Skeletal muscle tissue (tissue), 4 donors: ENCODE results near the gene ELOVL5. TPM values are rescaled to one million over a fixed set of nuclear protein-coding genes. Genes with fewer than 3 reads are reported as not detected.
A peak's percentile ranks its signal among the peaks of the same experiment; 100 is the strongest.
"Not testable (repeated sequence)": the region's sequence is repeated elsewhere in the genome, so short reads cannot be mapped to it uniquely, and the experiment has no call there.

ENCODE experiments used
- H3K27ac ChIP-seq: one replicate; pipeline ENCODE4 v1.7.0; 2013; ENCODE audit warnings: mild to moderate bottlenecking, low read depth, low read length, inconsistent platforms
- H3K27me3 ChIP-seq, 3 donors: one replicate each; pipeline ENCODE4 v1.7.0; 2013; ENCODE audit warnings: low read length in 3 of 3; ENCODE audit not compliant: control insufficient read depth in 3 of 3, insufficient read depth in 3 of 3
- H3K36me3 ChIP-seq, 3 donors: one replicate each; pipeline ENCODE4 v1.7.0; 2013; ENCODE audit warnings: low read length in 3 of 3; ENCODE audit not compliant: control insufficient read depth in 3 of 3, insufficient read depth in 3 of 3
- H3K4me1 ChIP-seq, 3 donors: one replicate each; pipeline ENCODE4 v1.7.0; 2013; ENCODE audit warnings: low read length in 3 of 3, mild to moderate bottlenecking in 3 of 3; ENCODE audit not compliant: control insufficient read depth in 3 of 3, insufficient read depth in 3 of 3
- H3K4me3 ChIP-seq, 3 donors: one replicate each; pipeline ENCODE4 v1.7.0; 2013; ENCODE audit warnings: low read length in 3 of 3
- H3K9ac ChIP-seq, 3 donors: one replicate each; pipeline ENCODE4 v1.7.0; 2013; ENCODE audit warnings: low read length in 3 of 3, mild to moderate bottlenecking in 3 of 3, moderate library complexity in 2 of 3, low read depth in 1 of 3
- H3K9me3 ChIP-seq, 3 donors: one replicate each; pipeline ENCODE4 v1.7.0; 2013; ENCODE audit warnings: low read length in 3 of 3; ENCODE audit not compliant: control insufficient read depth in 3 of 3
- total RNA-seq: library from RNA; depleted of rRNA; stranded (reverse); fragments of >200 nt; gene quantifications from one replicate; pipeline ENCODE4 v1.2.3, GENCODE V29; 2014
- donor health status: Osteomylitis.

ELOVL5 gene
- total RNA-seq, 1 donor from 2014 or later = 30.3 TPM

DNA sequence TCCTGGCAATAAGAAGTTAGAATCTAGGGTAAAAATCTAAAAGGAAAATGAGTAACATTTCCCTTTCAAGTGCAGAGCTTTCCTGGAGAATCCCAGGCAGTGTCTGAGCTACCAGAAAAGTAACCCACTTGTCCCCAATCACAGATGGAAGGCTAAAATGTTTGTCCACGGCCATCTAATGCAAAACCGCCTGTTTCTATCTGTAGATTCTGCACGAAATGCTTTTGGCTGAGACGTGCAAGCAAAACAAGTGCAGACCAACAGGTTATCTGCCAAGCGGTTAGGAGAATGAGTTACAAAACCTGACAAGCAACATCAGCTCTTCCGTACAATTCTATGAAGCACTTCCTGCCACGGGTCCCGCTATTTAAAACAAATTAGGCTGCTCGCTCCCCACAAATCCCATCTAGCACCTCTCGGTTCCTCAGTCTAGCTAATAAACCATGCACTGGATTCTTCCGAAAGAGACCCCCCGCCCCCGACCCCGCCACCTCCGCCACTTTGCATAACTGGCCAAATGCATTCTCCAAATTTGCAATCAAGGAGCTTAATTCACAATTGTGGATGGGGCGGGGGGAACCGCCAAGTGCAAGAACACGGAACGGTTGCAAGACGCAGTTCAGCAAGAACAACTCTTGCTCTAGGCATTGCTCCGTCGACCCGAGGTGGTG lies 1.4 kb downstream of the ELOVL5 start:
- H3K4me3 ChIP-seq = peak overlapping the region; percentile 74 to 78 (median 78)
- peak overlapping the region; percentile 93 for H3K27ac ChIP-seq
- H3K27me3 ChIP-seq = peaks cover 0 to 22% (median 10%) of the 10 kb centered on the region in 3 donors
- H3K9me3 ChIP-seq = no peaks in the 10 kb centered on the region
- no peaks in the 10 kb centered on the region for H3K36me3 ChIP-seq
- peaks cover 0 to 9% (median 6%) of the 10 kb centered on the region in 3 donors for H3K4me1 ChIP-seq
- H3K9ac ChIP-seq = peak overlapping the region; percentile 20 to 79 (median 54)

DNA sequence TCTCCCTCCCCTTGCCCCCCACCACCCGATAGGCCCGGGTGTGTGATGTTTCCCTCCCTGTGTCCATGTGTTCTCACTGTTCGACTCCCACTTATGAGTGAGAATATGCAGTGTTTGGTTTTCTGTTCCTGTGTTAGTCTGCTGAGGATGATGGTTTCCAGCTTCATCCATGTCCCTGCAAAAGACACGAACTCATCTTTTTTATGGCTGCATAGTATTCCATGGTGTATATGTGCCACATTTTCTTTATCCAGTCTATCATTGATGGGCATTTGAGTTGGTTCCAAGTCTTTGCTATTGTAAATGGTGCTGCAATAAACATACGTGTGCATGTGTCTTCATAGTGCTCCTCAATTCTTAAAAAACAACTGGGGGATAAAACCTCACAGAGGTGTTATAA lies 2.7 kb downstream of the ELOVL5 start:
- H3K9ac ChIP-seq, H3K9me3 ChIP-seq, H3K36me3 ChIP-seq, H3K4me3 ChIP-seq, H3K4me1 ChIP-seq, H3K27ac ChIP-seq: not testable (repeated sequence)
- H3K27me3 ChIP-seq = peaks cover 0 to 19% (median 10%) of the 10 kb centered on the region in 3 donors

DNA sequence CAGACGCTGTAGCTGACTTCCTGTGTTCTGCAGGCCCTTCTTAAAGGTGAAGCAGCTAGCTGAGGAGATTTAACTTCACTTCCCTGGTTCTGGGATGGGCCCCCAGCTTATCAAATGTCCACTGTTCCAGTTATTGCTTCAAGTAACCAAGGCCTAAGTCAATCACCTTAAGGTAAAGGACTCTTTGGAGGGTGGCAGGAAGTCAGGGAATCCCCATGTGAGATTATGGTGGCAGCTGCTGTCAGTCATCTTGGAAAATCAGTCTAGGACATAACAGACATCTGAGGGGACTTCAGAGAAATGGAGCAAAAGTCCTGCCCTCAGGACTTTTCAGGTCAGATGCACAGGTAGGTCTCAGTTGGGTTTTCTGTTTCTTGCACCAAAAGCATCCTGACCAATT lies 3.8 kb downstream of the ELOVL5 start:
- no peak overlapping the region for H3K27ac ChIP-seq
- H3K4me1 ChIP-seq = peaks cover 0 to 9% (median 6%) of the 10 kb centered on the region in 3 donors
- no peak overlapping the region for H3K9ac ChIP-seq
- H3K9me3 ChIP-seq = no peaks in the 10 kb centered on the region
- no peaks in the 10 kb centered on the region for H3K36me3 ChIP-seq
- no peak overlapping the region for H3K4me3 ChIP-seq
- peaks cover 0 to 18% (median 10%) of the 10 kb centered on the region in 3 donors for H3K27me3 ChIP-seq

DNA sequence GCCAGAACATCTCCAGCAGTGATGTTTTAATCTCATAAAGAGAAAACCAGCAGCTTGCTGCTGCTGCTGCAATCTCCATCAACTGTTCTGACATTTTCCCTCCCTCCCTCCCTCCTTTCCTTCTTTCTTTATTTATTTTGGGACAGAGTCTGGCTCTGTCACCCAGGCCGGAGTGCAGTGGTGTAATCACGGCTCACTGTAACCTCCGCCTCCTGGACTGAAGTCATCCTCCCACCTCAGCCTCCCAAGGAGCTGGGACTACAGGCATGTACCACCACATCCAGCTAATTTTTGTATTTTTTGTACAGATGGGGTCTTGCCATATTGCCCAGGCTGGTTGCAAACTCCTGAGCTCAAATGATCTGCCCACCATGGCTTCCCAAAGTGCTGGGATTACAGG lies 5.7 kb downstream of the ELOVL5 start:
- Histone ChIP-seq H3K27me3 (peaks cover 0 to 11% (median 3%) of the 10 kb centered on the region in 3 donors), H3K9me3 (no peaks in the 10 kb centered on the region), H3K27ac (no peak overlapping the region), H3K4me3 (no peak overlapping the region), H3K36me3 (no peaks in the 10 kb centered on the region), H3K9ac (no peak overlapping the region), H3K4me1 (peaks cover 0 to 6% (median 3%) of the 10 kb centered on the region in 3 donors)

DNA sequence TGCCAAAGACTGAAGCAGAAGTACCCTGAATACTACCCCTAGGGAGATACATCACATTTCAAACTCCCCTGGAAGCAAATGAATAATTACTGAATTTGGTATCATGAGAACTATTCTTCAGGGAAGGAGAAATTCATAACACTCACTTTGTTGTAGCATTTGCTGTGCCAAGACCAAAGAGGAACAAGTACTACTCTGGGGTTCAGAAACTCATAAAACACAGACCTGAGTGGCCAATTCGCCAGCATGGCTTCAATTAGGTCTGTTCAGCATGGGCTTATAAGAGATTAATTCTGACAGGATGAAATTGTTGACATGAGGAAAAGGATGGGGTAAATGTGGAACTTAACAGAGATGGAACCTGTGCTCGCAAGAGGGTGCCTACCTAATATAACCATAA lies 6.5 kb downstream of the ELOVL5 start:
- no peak overlapping the region for H3K27ac ChIP-seq
- H3K4me1 ChIP-seq = peaks cover 0 to 6% (median under 1%) of the 10 kb centered on the region in 3 donors
- H3K27me3 ChIP-seq = peaks cover 0 to 8% (median 1%) of the 10 kb centered on the region in 3 donors

DNA sequence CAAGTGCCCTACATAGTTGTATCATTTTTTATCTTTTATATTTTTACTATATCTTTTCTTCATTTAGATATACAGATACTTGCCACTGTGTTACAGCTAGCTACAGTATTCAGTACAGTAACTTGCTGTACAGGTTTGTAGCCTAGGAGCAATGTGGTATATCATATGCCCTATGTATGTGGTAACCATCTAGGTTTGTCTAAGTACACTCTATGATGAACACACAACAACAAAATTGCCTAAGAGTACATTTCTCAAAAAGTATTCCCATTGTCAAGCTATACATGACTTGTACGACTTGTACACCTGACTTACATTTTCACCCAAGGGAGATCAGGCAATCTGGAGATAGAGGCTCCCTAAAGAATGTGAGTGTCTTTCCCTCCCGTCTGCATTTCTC lies 8.2 kb downstream of the ELOVL5 start:
- Histone ChIP-seq H3K27ac (no peak overlapping the region), H3K36me3 (no peaks in the 10 kb centered on the region), H3K27me3 (no peaks in the 10 kb centered on the region), H3K9ac (no peak overlapping the region), H3K4me3 (no peak overlapping the region), H3K4me1 (peaks cover 0 to 5% (median 0%) of the 10 kb centered on the region in 3 donors), H3K9me3 (no peaks in the 10 kb centered on the region)

More for the DNA sequence above, 6.5 kb downstream of the ELOVL5 start:
- no peaks in the 10 kb centered on the region for H3K36me3 ChIP-seq
- no peak overlapping the region for H3K4me3 ChIP-seq
- H3K9me3 ChIP-seq = no peaks in the 10 kb centered on the region
- no peak overlapping the region for H3K9ac ChIP-seq

DNA sequence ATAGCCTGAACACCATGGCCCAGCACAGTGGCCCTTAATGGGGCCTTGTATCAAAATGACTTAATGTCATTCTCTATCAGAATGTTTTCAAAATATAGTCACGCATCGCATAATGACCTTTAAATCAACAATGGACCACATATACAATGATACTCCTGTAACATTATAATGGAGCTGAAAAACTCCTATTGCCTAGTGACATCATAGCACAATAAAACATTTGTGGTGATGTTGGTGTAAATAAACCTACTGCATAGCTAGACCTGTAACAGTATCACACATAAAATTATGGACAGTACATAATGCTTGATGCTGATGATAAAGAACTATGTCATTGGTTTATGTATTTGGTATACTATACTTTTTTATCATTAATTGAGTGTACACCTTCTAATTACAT lies 9.3 kb downstream of the ELOVL5 start:
- Histone ChIP-seq H3K27me3 (no peaks in the 10 kb centered on the region), H3K36me3 (no peaks in the 10 kb centered on the region), H3K27ac (no peak overlapping the region), H3K4me1 (peaks cover 0 to 14% (median 3%) of the 10 kb centered on the region in 3 donors), H3K9me3 (no peaks in the 10 kb centered on the region), H3K4me3 (no peak overlapping the region), H3K9ac (no peak overlapping the region)

DNA sequence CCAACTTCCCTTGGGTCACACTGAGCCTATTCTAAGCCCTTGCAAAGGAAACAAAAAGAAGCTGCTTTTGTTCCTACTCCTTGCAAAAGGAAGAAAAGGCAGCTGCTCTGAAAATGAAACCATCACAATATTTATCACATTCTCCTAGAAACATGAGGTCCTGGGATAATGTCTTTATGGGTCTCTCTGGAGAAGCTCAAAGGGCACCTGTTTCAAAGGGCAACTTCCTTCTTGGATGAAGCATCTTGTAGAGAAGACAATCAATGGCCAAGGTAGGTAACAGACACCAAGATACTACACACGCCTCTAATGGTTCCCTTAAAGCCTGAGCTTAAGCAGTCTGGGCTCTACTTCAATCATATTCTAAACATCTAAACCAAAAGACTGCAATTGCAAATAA lies 10.4 kb downstream of the ELOVL5 start:
- Histone ChIP-seq H3K36me3 (no peaks in the 10 kb centered on the region), H3K9me3 (no peaks in the 10 kb centered on the region), H3K9ac (no peak overlapping the region), H3K4me3 (no peak overlapping the region), H3K27me3 (no peaks in the 10 kb centered on the region), H3K27ac (no peak overlapping the region), H3K4me1 (peaks cover 0 to 14% (median 3%) of the 10 kb centered on the region in 3 donors)

DNA sequence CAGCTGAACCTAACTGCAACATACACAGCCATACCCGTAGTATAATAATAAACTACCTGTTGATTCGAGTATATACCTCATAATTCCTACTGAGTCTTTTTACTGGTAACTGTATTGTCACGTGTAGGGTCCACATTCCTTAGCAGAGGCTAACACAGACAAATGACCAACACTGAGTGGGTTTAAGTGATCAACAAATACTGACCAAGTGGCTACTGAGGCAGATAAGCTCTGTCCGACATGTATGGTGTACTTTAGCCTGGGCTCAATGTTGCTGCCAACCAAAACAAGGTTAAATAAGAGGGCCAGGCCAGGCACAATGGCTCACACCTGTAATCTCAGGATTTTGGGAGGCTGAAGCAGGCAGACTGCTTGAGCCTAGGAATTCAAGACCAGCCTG lies 12.7 kb downstream of the ELOVL5 start:
- Histone ChIP-seq H3K9me3 (no peaks in the 10 kb centered on the region), H3K4me3 (no peak overlapping the region), H3K9ac (no peak overlapping the region), H3K27ac (peak overlapping the region; percentile 59), H3K27me3 (no peaks in the 10 kb centered on the region), H3K4me1 (peaks cover 0 to 14% (median 3%) of the 10 kb centered on the region in 3 donors), H3K36me3 (no peaks in the 10 kb centered on the region)

DNA sequence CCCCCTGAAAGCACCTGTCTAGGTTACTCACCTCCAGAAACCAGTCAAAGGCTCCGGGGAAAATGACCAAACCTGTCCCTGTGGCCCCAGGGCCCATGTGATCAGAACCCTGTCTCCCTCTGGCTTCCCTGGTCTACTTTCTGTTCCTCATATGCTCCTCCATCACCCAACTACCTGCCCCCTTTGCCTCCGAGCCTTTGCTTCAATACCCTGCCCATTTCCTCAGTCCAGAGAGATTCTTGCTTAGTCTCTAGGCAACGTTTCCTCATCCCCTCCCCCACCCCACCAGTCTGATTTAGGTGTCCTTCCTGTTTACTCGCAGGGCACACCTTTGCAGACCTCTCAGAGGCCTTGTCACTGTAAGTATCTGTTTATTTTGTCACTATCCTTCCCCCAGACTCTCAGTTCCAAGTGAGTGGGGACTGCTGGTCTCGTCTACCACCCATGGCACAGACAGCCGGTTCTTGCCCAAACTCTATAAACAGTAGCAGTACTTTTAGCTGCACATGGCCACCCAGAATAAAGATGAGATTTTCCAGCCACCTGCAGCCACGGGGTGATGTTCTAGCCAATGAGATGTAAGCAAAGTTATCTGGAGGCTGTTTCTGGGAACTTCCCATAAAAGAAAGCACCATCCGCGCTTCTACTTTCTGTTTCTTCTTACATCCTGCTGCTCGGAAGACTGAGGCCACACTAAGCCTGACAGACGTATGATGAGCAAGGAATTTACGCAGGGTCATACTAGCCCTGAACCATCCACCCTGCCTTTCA lies 13.3 kb downstream of the ELOVL5 start:
- no peak overlapping the region for H3K4me3 ChIP-seq

More for the DNA sequence above, 13.3 kb downstream of the ELOVL5 start:
- Histone ChIP-seq H3K9ac (no peak overlapping the region), H3K4me1 (peaks cover 0 to 14% (median 3%) of the 10 kb centered on the region in 3 donors), H3K27me3 (no peaks in the 10 kb centered on the region), H3K27ac (peak overlapping the region; percentile 59), H3K9me3 (no peaks in the 10 kb centered on the region), H3K36me3 (no peaks in the 10 kb centered on the region)
